Muscle layer of colon (tissue), 2 donors: Measurements from ENCODE around the gene SMCR8.

Source experiments
- H3K27ac ChIP-seq: one replicate; pipeline ENCODE4 v1.7.0; 2013; ENCODE audit warnings: low read depth, mild to moderate bottlenecking, low read length, moderate library complexity
- H3K27me3 ChIP-seq, 2 donors: one replicate each; pipeline ENCODE4 v1.7.0; 2013; ENCODE audit warnings: low read length in 2 of 2, mild to moderate bottlenecking in 2 of 2; ENCODE audit not compliant: insufficient read depth in 2 of 2, control insufficient read depth in 1 of 2
- H3K36me3 ChIP-seq: one replicate; pipeline ENCODE4 v1.7.0; 2013; ENCODE audit warnings: mild to moderate bottlenecking, low read length; ENCODE audit not compliant: insufficient read depth
- H3K4me1 ChIP-seq: one replicate; pipeline ENCODE4 v1.7.0; 2013; ENCODE audit warnings: mild to moderate bottlenecking, low read length; ENCODE audit not compliant: insufficient read depth
- H3K4me3 ChIP-seq, 2 donors: one replicate each; pipeline ENCODE4 v1.7.0; 2013; ENCODE audit warnings: low read length in 2 of 2, low read depth in 1 of 2, mild to moderate bottlenecking in 1 of 2, moderate library complexity in 1 of 2
- H3K9ac ChIP-seq: one replicate; pipeline ENCODE4 v1.7.0; 2013; ENCODE audit warnings: low read length
- H3K9me3 ChIP-seq: one replicate; pipeline ENCODE4 v1.7.0; 2013; ENCODE audit warnings: mild to moderate bottlenecking, low read length
- donor health status: abdominal sarcoma.
- donor health status: Adenocarcinoma of cecum.

SMCR8 gene, protein sequence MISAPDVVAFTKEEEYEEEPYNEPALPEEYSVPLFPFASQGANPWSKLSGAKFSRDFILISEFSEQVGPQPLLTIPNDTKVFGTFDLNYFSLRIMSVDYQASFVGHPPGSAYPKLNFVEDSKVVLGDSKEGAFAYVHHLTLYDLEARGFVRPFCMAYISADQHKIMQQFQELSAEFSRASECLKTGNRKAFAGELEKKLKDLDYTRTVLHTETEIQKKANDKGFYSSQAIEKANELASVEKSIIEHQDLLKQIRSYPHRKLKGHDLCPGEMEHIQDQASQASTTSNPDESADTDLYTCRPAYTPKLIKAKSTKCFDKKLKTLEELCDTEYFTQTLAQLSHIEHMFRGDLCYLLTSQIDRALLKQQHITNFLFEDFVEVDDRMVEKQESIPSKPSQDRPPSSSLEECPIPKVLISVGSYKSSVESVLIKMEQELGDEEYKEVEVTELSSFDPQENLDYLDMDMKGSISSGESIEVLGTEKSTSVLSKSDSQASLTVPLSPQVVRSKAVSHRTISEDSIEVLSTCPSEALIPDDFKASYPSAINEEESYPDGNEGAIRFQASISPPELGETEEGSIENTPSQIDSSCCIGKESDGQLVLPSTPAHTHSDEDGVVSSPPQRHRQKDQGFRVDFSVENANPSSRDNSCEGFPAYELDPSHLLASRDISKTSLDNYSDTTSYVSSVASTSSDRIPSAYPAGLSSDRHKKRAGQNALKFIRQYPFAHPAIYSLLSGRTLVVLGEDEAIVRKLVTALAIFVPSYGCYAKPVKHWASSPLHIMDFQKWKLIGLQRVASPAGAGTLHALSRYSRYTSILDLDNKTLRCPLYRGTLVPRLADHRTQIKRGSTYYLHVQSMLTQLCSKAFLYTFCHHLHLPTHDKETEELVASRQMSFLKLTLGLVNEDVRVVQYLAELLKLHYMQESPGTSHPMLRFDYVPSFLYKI

DNA sequence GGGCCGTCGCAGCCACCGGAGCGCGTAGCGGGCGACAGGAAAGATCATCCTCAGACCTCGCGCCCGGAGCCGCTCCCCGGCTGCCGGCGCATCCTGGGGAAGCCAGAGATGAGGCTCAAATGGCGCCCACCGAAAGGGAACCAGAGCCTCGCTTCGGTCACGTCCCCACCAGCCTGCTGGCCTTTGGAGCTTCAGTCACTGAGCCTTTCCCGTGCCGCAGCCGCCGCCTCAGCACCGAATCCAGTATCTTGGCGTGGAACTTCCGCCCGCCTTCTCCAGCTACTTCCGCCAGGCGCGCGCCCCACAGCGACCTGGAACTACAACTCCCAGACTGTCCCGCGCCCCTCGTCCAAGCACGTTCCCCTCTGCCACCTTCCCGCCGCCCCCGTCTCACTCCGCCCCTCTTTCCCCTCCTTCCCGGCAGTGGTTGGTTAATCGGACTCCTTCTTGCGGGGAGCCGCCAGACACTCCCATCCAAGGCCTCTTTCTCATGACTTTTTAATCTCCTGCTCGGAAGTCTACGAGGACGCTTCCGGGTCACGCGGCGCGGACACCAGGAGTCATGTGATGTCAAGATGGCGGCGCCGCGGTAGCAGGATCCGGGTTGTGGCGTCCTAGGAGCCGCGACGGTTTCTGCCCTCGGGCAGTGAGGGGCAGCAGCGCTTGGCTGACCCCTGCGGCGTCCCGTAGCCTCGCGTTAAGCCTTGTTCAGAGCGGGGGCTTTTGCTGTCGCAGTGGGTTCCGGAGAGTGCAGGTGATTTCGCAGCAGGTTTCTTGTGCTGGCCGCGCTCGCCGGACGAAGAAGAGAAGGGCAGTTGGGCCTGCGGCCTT, at the start of gene SMCR8, which contains the start of gene TOP3A:
TSS of gene SMCR8 (plus strand) at position 563 of the 831 bp plus-strand sequence. CDS start 497 bp downstream, outside the sequence.
TSS of gene TOP3A (minus strand) at position 264 of the 831 bp plus-strand sequence. CDS start at position 48, 216 bp downstream.
- H3K9ac ChIP-seq, result peak within 1 kb of the TSS; percentile 57
- H3K4me3 ChIP-seq, result peak within 1 kb of the TSS; percentile 81 to 93
- no peaks in the 10 kb centered on the region for H3K27me3 ChIP-seq
- H3K4me1 ChIP-seq, result peaks cover 64% of the 10 kb centered on the region
- peaks cover 35% of the 10 kb centered on the region for H3K36me3 ChIP-seq
- peak within 1 kb of the TSS; percentile 89 for H3K27ac ChIP-seq
- no peaks in the 10 kb centered on the region for H3K9me3 ChIP-seq

GRCh38 chr17:18267366-18267765, 47.7 kb upstream of the SMCR8 start:
- Histone ChIP-seq H3K27me3 (no peaks in the 10 kb centered on the region), H3K4me1 (peaks cover 2% of the 10 kb centered on the region), H3K9ac (no peak overlapping the region), H3K36me3 (peaks cover 28% of the 10 kb centered on the region), H3K27ac (no peak overlapping the region), H3K9me3 (no peaks in the 10 kb centered on the region), H3K4me3 (no peak overlapping the region)

DNA sequence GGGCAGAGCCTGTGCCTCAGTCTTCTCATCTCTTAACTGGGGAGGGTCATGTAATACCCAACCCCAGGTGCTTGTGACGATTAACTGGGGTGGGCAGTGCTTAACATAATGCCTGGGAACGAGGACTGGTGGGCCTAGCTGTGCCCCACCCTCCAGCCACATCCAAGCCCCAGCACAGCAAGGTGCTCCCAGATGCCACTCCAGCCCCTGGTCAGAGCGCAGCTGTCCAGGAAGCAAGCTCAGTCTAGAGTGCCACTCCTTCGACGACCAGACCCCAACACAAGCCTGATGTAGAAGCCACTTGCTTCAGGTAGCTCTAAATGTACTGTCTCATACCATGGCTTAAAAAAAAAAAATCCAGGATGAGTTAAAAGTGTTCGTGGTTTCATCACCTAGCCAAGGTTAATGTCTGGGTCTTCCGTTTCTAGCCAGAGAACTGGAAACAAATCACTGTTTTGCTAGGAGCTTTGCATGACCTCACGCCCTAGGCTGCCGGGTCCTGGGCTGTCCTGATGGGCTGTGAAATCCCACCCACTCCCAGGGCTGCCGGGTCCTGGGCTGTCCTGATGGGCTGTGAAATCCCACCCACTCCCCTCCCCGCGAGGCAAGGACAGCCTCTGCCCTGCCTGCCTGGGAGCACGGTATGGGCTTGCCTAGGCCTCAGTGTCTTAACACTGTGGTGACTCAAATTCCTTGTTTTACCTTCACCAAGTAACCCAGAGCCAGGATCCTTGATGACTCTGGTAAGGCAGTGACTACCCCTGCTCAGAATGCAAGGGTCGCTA, 47.0 kb upstream of the SMCR8 start:
- H3K9me3 ChIP-seq, result no peaks in the 10 kb centered on the region
- H3K4me3 ChIP-seq, result no peak overlapping the region
- no peak overlapping the region for H3K9ac ChIP-seq
- no peak overlapping the region for H3K27ac ChIP-seq
- peaks cover 24% of the 10 kb centered on the region for H3K36me3 ChIP-seq
- no peaks in the 10 kb centered on the region for H3K4me1 ChIP-seq
- no peaks in the 10 kb centered on the region for H3K27me3 ChIP-seq

DNA sequence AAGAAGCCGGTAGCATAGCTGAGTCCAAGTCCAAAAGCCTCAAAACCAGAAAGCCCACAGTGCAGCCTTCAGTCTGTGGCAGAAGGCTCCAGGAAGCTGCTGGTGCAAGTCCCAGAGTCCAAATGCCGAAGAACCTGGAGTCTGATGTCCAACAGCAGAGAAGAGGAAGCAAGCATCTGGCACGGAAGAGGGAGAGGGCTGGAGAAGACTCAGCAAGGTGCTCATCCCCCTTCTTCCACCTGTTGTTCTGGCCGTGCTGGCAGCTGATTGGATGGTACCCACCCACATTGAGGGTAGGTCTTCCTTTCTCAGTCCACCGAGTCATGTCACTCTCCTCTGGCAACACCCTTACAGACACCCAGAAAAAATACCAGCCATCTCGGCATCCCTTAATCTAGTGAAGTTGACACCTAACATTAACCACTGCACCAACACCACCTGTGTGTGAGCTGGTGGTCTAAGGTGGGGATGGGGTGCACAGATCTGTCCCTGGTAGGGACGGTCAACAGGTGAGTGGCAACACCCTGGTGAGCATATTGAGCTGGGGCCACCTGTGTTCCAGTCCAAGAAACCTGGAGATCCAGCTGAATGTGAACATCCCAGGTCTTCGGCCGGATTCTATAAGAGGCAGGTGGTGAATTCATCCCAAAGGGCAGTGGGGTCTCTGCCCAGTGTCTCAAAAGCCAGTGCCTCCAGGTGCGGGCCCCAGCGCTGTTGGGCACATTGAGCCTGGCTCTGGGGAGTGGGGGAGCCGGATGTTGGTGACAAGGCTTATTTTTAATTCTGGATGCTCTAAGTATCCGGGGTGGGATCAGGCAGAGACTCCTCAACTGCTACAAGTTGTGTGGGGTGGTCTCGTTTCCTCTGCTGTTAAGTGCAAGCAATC, 44.8 kb upstream of the SMCR8 start:
- no peak overlapping the region for H3K9ac ChIP-seq
- H3K4me1 ChIP-seq, result no peaks in the 10 kb centered on the region
- H3K4me3 ChIP-seq, result no peak overlapping the region
- no peaks in the 10 kb centered on the region for H3K27me3 ChIP-seq
- peaks cover 12% of the 10 kb centered on the region for H3K36me3 ChIP-seq
- no peak overlapping the region for H3K27ac ChIP-seq
- no peaks in the 10 kb centered on the region for H3K9me3 ChIP-seq

- Histone ChIP-seq H3K36me3 (peaks cover 50% of the 10 kb centered on the region), H3K27me3 (no peaks in the 10 kb centered on the region), H3K27ac (no peak overlapping the region), H3K4me3 (no peak overlapping the region), H3K9me3 (no peaks in the 10 kb centered on the region), H3K9ac (no peak overlapping the region), H3K4me1 (no peaks in the 10 kb centered on the region)
These were observed 38.0 kb upstream of the SMCR8 start for GRCh38 chr17:18277076-18277475.

DNA sequence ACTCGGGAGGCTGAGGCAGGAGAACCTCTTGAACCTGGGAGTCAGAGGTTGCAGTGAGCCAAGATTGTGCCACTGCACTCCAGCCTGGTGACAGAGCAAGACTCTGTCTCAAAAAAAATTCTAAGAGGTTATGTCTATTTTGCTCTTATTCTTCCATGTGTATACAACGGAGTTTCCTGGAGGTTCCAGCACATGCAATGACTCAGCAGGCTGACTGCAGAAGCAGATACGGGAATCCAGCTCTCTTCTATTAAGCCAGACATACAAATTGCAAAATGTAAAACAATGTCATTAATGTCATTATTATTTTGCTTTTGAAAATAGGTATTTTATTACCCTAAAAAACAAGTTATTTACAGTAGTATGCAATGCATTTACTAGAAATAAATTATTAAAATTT, 36.2 kb upstream of the SMCR8 start:
- Histone ChIP-seq H3K27me3 (no peaks in the 10 kb centered on the region), H3K27ac (no peak overlapping the region), H3K4me3 (no peak overlapping the region), H3K9ac (no peak overlapping the region), H3K36me3 (peaks cover 64% of the 10 kb centered on the region), H3K4me1 (no peaks in the 10 kb centered on the region), H3K9me3 (no peaks in the 10 kb centered on the region)

DNA sequence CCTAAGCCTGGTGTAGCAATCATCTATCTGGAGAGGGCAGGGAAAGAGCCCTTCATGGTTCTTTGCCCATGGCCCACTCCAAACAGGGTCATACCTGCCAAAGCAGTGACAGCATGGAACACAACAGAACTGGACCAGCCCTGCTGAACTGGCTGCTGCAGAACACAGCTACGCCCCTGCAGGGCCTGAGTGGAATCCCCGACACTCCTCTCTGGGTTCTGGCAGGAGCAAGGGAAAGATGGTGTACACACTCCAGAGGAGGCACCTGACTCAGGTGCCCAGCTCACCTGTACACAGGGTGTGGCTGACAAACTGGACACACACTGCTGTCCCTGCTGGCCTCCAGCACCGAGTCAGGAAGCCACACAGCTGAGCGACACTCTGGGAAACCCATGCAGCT, 34.8 kb upstream of the SMCR8 start:
- no peak overlapping the region for H3K9ac ChIP-seq
- H3K4me3 ChIP-seq, result no peak overlapping the region
- no peaks in the 10 kb centered on the region for H3K9me3 ChIP-seq
- H3K27me3 ChIP-seq, result no peaks in the 10 kb centered on the region
- H3K27ac ChIP-seq, result no peak overlapping the region
- no peaks in the 10 kb centered on the region for H3K4me1 ChIP-seq
- peaks cover 68% of the 10 kb centered on the region for H3K36me3 ChIP-seq

DNA sequence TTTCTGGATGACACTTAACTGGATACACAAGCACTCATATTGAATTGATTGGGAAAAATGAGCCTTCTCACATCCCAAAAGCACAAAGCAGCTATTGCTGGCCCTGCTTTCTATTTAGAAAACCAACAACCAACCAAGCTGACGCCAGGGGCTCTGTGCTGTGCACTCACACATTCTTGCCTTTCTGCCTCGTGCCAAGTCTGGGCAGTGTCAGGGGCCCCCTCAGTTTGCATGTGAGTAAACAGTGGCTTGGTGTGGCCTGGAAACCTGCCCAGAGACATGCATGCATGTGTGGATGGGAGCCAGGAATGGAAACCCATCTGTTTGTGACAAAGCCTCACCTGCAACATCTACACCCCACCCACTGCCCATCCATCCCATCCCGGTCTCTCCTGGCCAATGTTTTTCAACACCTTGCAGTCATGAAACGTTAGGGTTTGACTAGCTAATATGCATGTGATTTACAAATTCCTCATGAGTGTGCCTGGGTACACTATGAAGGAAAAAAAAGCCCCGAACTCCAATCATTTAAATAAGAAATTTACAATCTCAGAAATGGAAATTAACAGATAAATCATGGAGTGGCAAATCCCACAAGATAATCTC, 34.2 kb upstream of the SMCR8 start:
- Histone ChIP-seq H3K4me1 (no peaks in the 10 kb centered on the region), H3K27me3 (no peaks in the 10 kb centered on the region), H3K9me3 (no peaks in the 10 kb centered on the region), H3K9ac (no peak overlapping the region), H3K36me3 (peaks cover 70% of the 10 kb centered on the region), H3K4me3 (no peak overlapping the region), H3K27ac (no peak overlapping the region)

DNA sequence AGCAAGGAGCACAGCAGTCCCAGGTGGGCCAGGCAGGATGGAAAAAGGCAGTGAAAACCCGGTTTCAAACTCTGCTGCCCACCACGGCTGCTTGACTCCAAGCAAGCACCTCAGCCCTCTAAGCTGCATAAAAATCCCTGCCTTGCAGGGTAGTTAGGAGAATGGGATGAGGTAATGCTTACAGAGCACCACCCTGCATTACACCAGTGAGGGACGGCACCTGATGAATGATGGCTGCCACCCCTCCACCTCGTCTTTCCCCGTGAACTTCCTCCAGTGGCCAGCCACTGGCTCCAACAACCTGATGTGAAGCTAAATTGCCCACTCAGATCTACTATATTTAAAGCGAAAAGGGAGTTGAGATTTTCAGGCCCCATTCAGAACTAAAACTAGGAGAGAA, 33.3 kb upstream of the SMCR8 start:
- Histone ChIP-seq H3K4me1 (no peaks in the 10 kb centered on the region), H3K9ac (no peak overlapping the region), H3K4me3 (no peak overlapping the region), H3K9me3 (no peaks in the 10 kb centered on the region), H3K27me3 (no peaks in the 10 kb centered on the region), H3K27ac (no peak overlapping the region), H3K36me3 (peaks cover 62% of the 10 kb centered on the region)
